Measurements from ENCODE around the gene SLC35F2.
"Not testable (repeated sequence)": the region's sequence is repeated elsewhere in the genome, so short reads cannot be mapped to it uniquely, and the experiment has no call there.

The SLC35F2 gene

GRCh38 chr11:107842412-107843100 lies 16.0 kb downstream of the SLC35F2 start:
- DNase-seq (ENCODE audit: low read depth), result no peak

DNA sequence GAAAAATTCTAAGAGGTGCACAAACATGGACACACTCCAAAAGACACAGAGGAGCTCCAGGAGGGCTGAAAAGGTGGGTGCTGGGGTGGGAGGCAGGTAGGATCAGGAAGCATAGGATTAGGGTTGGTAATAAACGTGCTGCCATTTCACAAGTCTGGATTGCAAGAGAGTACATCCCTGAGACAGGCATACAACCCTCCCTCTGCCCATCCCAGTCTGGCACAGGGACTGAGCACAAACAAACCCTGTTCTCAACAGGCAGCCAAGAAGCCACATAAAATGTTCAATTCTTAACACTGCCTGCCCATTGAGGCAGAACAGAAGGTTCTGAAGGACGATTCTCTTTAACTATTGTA lies 18.5 kb downstream of the SLC35F2 start:
- no peak for DNase-seq (ENCODE audit: low read depth)

DNA sequence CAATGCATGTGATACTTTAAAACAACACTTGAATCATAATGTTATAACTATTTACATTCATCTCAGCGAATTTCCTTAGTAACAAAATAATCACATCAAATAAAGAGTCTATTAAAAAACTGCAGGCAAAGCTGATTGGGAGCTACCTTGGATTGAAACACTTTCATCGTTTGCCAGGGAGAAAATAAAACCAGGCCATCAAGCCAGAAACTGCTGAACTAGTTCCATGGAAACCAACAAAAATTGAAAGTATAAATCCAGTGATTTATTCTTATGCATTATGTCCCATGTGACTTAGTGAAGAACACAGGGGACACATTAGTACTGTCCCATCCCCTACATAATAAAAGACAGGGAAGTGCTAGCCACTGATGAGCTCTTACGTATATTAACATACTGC lies 21.7 kb downstream of the SLC35F2 start:
- DNase-seq (ENCODE audit: low read depth), result no peak

DNA sequence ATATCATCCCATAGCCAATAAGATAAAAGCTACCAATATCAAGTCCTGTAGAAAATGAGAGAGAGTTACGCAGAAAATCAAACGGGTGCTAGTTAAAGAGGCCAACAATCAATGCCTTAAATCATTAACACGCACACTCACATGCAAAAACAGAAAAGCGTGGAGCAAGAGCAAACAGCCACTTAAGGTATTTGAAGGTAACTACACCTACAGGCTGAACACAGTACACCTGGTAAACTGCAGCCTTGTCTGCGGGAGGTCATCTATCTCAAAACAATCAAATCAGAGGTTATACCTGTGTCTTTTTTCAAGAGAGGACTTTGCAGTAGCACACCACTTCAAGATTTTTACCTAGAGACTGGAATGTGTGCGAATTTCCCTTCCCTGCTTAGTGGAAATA lies 23.6 kb downstream of the SLC35F2 start:
- no peak for DNase-seq (ENCODE audit: low read depth)

DNA sequence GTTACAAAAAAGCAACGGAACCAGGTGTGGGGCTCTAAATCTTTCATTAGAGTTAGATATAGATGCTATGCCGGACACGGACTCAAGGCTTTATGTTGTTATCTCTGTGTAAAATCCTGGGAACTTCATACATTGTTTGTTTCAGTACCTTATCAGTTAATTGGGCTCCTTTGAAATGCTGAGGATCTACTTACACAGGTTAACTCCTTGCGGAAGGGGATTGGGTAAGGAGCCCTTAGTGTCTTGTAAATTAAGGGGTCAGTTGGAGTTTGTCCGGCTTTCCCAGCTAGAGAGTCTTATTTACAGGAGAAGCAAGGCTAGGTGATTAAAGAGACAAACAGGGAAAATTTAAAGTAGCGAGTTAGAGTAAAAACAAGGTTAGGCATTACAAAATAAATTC lies 24.7 kb downstream of the SLC35F2 start:
- not testable (repeated sequence) for DNase-seq (ENCODE audit: low read depth)

- DNase-seq (ENCODE audit: low read depth), result no peak
These were observed 27.6 kb downstream of the SLC35F2 start for GRCh38 chr11:107830915-107831540.

GRCh38 chr11:107827041-107827440 lies 31.5 kb downstream of the SLC35F2 start:
- DNase-seq (ENCODE audit: low read depth), result no peak

DNA sequence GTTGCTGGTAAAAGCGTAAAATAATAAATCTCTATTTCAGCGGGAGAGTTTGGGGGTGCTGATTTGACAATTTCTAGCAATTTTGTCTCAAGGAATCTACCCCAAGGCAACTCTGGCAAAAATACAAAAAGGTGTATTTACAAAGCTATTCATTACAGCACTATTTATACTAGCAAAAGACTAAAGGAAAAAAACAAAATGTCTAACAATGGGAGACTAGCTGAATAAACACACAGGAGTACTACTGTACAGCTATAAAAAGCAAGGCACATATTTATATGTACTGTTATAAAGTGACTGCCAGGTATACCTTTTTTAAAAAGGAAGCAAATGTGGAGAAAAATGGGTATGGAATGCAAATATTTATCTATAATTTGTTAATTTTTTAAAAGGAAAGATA lies 32.7 kb downstream of the SLC35F2 start:
- DNase-seq (ENCODE audit: low read depth), result no peak

- DNase-seq (ENCODE audit: low read depth), result no peak
These were observed 33.8 kb downstream of the SLC35F2 start for GRCh38 chr11:107824668-107825369.

GRCh38 chr11:107821199-107821927 lies 37.2 kb downstream of the SLC35F2 start:
- DNase-seq (ENCODE audit: low read depth), result no peak

GRCh38 chr11:107819361-107820014 lies 39.1 kb downstream of the SLC35F2 start:
- no peak for DNase-seq (ENCODE audit: low read depth)

DNA sequence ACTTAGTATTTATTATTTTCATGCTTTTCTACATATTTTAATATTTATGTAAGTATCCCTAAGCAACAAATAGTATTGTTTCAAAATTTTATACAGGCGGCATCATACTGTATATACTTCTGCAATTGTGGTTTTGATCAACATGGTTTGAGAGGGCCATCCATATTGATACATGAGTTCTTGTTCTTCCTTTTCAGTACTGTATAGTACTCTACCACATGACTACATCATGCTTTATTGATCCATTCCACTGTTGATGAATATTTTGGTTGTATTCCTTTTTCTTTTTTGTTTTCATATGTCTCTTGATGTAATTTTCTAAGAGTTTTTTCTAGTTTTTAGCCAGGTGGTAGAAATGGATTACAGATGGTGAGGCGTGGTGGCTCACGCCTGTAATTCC lies 40.1 kb downstream of the SLC35F2 start:
- DNase-seq (ENCODE audit: low read depth), result no peak

DNA sequence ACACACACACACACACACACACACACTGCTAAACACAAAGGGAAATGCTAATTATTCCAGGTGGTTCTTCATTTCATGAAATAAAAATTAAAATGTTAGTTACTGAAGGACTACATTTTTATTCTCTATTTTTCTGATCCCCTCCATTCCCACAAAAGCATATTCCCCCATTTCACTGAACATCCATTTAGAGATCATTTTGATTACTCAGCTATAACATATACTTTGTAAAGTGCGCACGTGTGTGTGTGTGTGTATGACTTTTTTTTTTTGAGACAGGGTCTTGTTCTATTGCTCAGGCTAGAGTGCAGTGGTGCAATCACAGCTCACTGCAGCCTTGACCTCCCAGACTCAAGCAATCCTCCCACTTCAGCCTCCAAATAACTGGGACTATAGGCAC lies 42.6 kb downstream of the SLC35F2 start:
- no peak for DNase-seq (ENCODE audit: low read depth)

- no peak for DNase-seq (ENCODE audit: low read depth)
These were observed 47.7 kb downstream of the SLC35F2 start for GRCh38 chr11:107810875-107811274.

GRCh38 chr11:107808521-107808920 lies 50.1 kb downstream of the SLC35F2 start:
- no peak for DNase-seq (ENCODE audit: low read depth)

GRCh38 chr11:107804971-107805370 lies 53.6 kb downstream of the SLC35F2 start:
- DNase-seq (ENCODE audit: low read depth), result no peak

DNA sequence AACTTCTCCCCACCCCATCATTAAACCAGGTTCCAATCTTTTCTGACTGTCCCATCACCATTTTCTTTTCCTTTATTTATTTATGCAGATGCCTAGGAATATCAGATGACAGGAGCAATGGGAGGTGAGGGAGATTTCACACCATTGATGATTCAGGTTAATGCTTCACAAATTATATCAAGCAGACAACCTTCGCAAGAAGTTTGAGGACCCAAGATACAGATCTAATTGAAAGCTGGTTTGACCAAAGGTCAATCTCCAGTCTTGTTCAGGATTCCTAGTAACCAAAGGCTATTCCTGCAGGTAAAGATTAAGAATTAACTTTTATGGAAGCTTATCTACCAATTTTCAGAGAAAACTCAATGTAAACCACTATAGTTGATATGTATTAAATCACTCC lies 54.4 kb downstream of the SLC35F2 start:
- DNase-seq (ENCODE audit: low read depth), result no peak

GRCh38 chr11:107801641-107802040 lies 56.9 kb downstream of the SLC35F2 start:
- DNase-seq (ENCODE audit: low read depth), result no peak

- DNase-seq (ENCODE audit: low read depth), result peak; percentile 59
These were observed 59.2 kb downstream of the SLC35F2 start for GRCh38 chr11:107799218-107799859.

DNA sequence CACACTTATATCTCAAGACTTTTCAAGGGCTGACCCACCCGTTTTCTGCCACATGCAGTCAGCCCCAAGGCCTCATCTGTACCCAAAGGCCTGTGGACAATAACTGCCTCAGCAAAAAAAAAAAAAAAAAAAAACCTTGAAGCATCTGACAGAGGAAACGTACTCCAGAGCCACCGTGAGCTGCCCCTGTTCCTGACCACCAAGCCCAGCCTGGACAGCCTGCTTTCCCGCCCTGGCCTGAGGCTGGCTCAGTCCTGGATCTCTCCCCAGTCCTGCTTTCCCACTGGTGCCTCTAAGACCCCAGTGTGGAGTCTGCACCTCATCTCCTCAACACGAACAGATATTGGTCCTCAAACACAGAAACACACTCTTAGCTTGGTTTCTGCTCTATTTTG lies 66.5 kb downstream of the SLC35F2 start:
- no peak for DNase-seq (ENCODE audit: low read depth)

DNA sequence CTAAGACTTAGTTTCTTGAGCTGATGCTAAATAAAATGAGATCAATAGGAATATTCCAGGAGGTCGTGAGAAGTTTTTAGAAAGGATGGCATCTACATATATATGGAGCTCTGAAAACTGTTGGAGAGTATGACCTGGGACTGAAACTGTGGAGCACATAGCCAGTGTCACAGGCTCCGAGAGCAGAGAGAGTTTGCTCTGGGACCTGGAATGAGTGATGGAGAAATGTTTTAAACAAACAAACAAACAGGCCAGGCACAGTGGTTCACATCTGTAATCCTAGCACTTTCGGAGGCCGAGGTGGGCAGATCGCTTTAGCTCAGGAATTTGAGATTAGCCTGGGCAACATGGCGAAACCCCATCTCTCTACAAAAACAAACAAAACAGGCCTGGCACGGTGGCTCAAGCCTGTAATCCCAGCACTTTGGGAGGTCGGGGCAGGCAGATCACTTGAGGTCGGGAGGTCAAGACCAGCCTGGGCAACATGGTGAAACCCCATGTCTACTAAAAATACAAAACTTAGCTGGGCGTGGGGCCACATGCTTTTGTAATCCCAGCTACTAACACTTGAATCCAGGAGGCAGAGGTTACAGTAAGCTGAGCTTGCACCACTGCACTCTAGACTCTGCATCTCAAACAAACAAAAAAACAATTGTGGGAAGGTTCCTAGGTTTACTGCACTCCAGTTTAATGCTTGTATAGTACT lies 67.1 kb downstream of the SLC35F2 start:
- peak; percentile 60 for DNase-seq (ENCODE audit: low read depth)
